HuH-7 (cell line): ENCODE results near the gene AP2A2.

Experiments used
- DNase-seq: peaks from one replicate; pipeline ENCODE4 v3.0.0; 2011; ENCODE audit warnings: low spot score

Gene AP2A2

GRCh38 chr11:1059759-1060158 lies 134.1 kb downstream of the AP2A2 start:
- no peak for DNase-seq

GRCh38 chr11:1060410-1060809 lies 134.7 kb downstream of the AP2A2 start:
- DNase-seq: no peak

- DNase-seq: no peak
Measured at GRCh38 chr11:1060852-1061616, 135.4 kb downstream of the AP2A2 start.
